ENCODE measurements around the gene PKMYT1. TPM values are rescaled to one million over a fixed set of nuclear protein-coding genes. Genes with fewer than 3 reads are reported as not detected.

The PKMYT1 gene
- total and polyA plus RNA-seq, 9 of the 15 experiments (the other 6 are each of a cell fraction or from before 2014, with no cell fraction given), result 8.7 to 201 (median 37.8) TPM

GRCh38 chr16:3007059-3007956 lies 27.1 kb upstream of the PKMYT1 start:
- peak overlapping the region; percentile 73 for H2AFZ ChIP-seq (ENCODE audit: low read depth, low read length)
- H3K4me2 ChIP-seq (ENCODE audit: insufficient read depth, low read length), result peak overlapping the region; percentile 90
- peak; percentile 36 for ATAC-seq
- no peaks in the 10 kb centered on the region for H4K20me1 ChIP-seq (replicated peaks; ENCODE audit: control insufficient read depth, insufficient read depth, low read length)
- peaks cover 33 to 67% of the 10 kb centered on the region in 2 experiments for H3K4me1 ChIP-seq (replicated peaks in 1 of 2; ENCODE audit: control insufficient read depth in 2 of 2, insufficient read depth in 2 of 2, low read length in 2 of 2)
- BruUV-seq (replicated peaks), result no TSS peak
- 19% methylated on average over 12 of the region's 13 CpGs for WGBS (ENCODE audit: insufficient coverage, low coverage, missing lambda C conversion rate)
- H3K36me3 ChIP-seq (ENCODE audit: control insufficient read depth, insufficient read depth, low read length), result peaks cover 3% of the 10 kb centered on the region; the same call in 2 of the 3 replicates
- ChIA-PET CTCF (ENCODE audit: low intra/inter-chr PET ratio) (no interaction called here), POLR2A (interaction anchor here (0.6 to 3.2 kb wide), 13 partner anchors 9 to 852 kb away, joined by 3 to 29 read pairs (median 3); partner anchors contain the start of genes HCFC1R1, THOC6 and TNFRSF12A)
- H3K27ac ChIP-seq (ENCODE audit: extremely low read depth, low read depth, low read length), result peak overlapping the region; percentile 90
- H3K79me2 ChIP-seq (ENCODE audit: control insufficient read depth, insufficient read depth, low read length), result peaks cover 22% of the 10 kb centered on the region
- peak overlapping the region; percentile 78 to 90 for H3K9ac ChIP-seq (ENCODE audit: insufficient read depth in 1 of 2, low read depth in 2 of 2, low read length in 2 of 2)
- peak overlapping the region; percentile 19 for H3K4me3 ChIP-seq
- DNase-seq (ENCODE audit: extremely low read depth in 1 of 4, low spot score in 3 of 4), result peak in 2 of 4 experiments; percentile 69 to 86
- no peaks in the 10 kb centered on the region for H3K9me1 ChIP-seq (ENCODE audit: control insufficient read depth, insufficient read depth, low read length)
- intact Hi-C loops (cut with micrococcal nuclease) (no loop called here), in situ Hi-C loops (cut with MboI) (no loop called here)
- no peaks in the 10 kb centered on the region for H3K27me3 ChIP-seq (ENCODE audit: control insufficient read depth in 2 of 2, insufficient read depth in 2 of 2, low read length in 2 of 2)
- H3K9me3 ChIP-seq (replicated peaks; ENCODE audit: control insufficient read depth, insufficient read depth, low read depth, low read length), result no peaks in the 10 kb centered on the region
- FAIRE-seq, result peak; percentile 77
- TF ChIP-seq ID3 (CRISPR knock-in tag; IDR thresholded peaks at IDR 0.05) (no peak), ID3 (tag; IDR thresholded peaks at IDR 0.05) (0 out of 2 replicates have a peak, but pooled peaks have one; percentile 19), DPF2 (IDR thresholded peaks at IDR 0.05) (peak; percentile 53), ZNF41 (CRISPR knock-in tag; conservative IDR thresholded peaks at IDR 0.05) (no peak), TEAD2 (tag; IDR thresholded peaks at IDR 0.05) (no peak), SMARCA4 (IDR thresholded peaks at IDR 0.05) (0 out of 2 replicates have a peak, but pooled peaks have one; percentile 28), KDM4B (IDR thresholded peaks at IDR 0.05; ENCODE audit: borderline replicate concordance in 2 of 2, low read depth in 1 of 2) (no peak), CREB3L1 (IDR thresholded peaks at IDR 0.05; ENCODE audit: borderline replicate concordance, low read depth) (no peak), ZNF77 (CRISPR knock-in tag; IDR thresholded peaks at IDR 0.05) (no peak), NFE2 (IDR thresholded peaks at IDR 0.05; ENCODE audit: low read depth) (no peak), NFXL1 (CRISPR knock-in tag; IDR thresholded peaks at IDR 0.05) (no peak), MCM2 (IDR thresholded peaks at IDR 0.05; ENCODE audit: low read depth) (no peak), RB1 (IDR thresholded peaks at IDR 0.05; ENCODE audit: low read depth) (no peak), KLF10 (CRISPR knock-in tag; IDR thresholded peaks at IDR 0.05) (no peak), ZNF668 (CRISPR knock-in tag; IDR thresholded peaks at IDR 0.05) (no peak), KHSRP (IDR thresholded peaks at IDR 0.05) (no peak), ILK (tag; IDR thresholded peaks at IDR 0.05; ENCODE audit: borderline replicate concordance, low read depth) (no peak), ZNF3 (CRISPR knock-in tag; IDR thresholded peaks at IDR 0.05) (no peak), TFAM (CRISPR knock-in tag; conservative IDR thresholded peaks at IDR 0.05) (no peak), GTF2A2 (tag; IDR thresholded peaks at IDR 0.05) (no peak; the same call in 1 of the 2 replicates), RCOR1 (IDR thresholded peaks at IDR 0.05; ENCODE audit: borderline replicate concordance in 1 of 2, low read depth in 2 of 2, low read length in 2 of 2) (peak in 1 of 2 experiments; percentile 64; a peak in 1 of 4 replicates), SREBF1 (IDR thresholded peaks at IDR 0.05; ENCODE audit: borderline replicate concordance, low read depth, low read length) (no peak), MTA2 (IDR thresholded peaks at IDR 0.05; ENCODE audit: low read depth) (no peak), SUPT5H (IDR thresholded peaks at IDR 0.05) (peak; percentile 43; the same call in 1 of the 2 replicates)
